ENCODE results near the gene DVL3. TPM values are rescaled to one million over a fixed set of nuclear protein-coding genes. Genes with fewer than 3 reads are reported as not detected.

DVL3 gene
- total and polyA plus RNA-seq, 4 donors = 8.6 to 26.3 (median 17.4) TPM

- Histone ChIP-seq H3K4me3 (ENCODE audit: low read depth in 1 of 3, low read length in 3 of 3) (no peak overlapping the region), H3K9me3 (ENCODE audit: control insufficient read depth in 4 of 4, low read length in 3 of 4) (no peaks in the 10 kb centered on the region), H3K4me1 (ENCODE audit: control insufficient read depth in 4 of 4, insufficient read depth in 4 of 4, low read length in 3 of 4) (peaks cover 0 to 16% (median 4%) of the 10 kb centered on the region in 4 donors), H3K27ac (ENCODE audit: low read depth in 1 of 2, low read length in 2 of 2) (no peak overlapping the region), H3K27me3 (ENCODE audit: control insufficient read depth in 4 of 4, insufficient read depth in 4 of 4, low read length in 3 of 4) (no peaks in the 10 kb centered on the region), H3K36me3 (ENCODE audit: control insufficient read depth in 4 of 4, insufficient read depth in 3 of 4, low read depth in 1 of 4, low read length in 3 of 4) (peaks cover 2 to 49% (median 38%) of the 10 kb centered on the region in 4 donors), H3K9ac (ENCODE audit: low read depth in 1 of 2, low read length in 2 of 2) (no peak overlapping the region)
- 85% methylated on average over 8 of the region's 8 CpGs for WGBS
- TF ChIP-seq MAX (IDR thresholded peaks at IDR 0.05) (no peak), REST (IDR thresholded peaks at IDR 0.05) (no peak), SP1 (IDR thresholded peaks at IDR 0.05) (no peak), JUND (IDR thresholded peaks at IDR 0.05) (no peak), FOXA2 (IDR thresholded peaks at IDR 0.05) (no peak), ZBTB33 (IDR thresholded peaks at IDR 0.05) (no peak), HNF4G (IDR thresholded peaks at IDR 0.05) (no peak), RXRA (IDR thresholded peaks at IDR 0.05) (no peak), FOXA1 (IDR thresholded peaks at IDR 0.05) (no peak), EGR1 (IDR thresholded peaks at IDR 0.05; ENCODE audit: low read depth in 2 of 2) (no peak), GABPA (IDR thresholded peaks at IDR 0.05 in 1 of 2, conservative IDR thresholded peaks at IDR 0.05 in 1 of 2) (no peak), TAF1 (conservative IDR thresholded peaks at IDR 0.05) (no peak)
- no peak for DNase-seq (ENCODE audit: low spot score)
These were observed 9.4 kb upstream of the DVL3 start for GRCh38 chr3:184145751-184146270.

- Histone ChIP-seq H3K4me3 (ENCODE audit: low read depth in 1 of 3, low read length in 3 of 3) (no peak overlapping the region), H3K36me3 (ENCODE audit: control insufficient read depth in 4 of 4, insufficient read depth in 3 of 4, low read depth in 1 of 4, low read length in 3 of 4) (peaks cover 0 to 27% (median 21%) of the 10 kb centered on the region in 4 donors), H3K9ac (ENCODE audit: low read depth in 1 of 2, low read length in 2 of 2) (no peak overlapping the region), H3K9me3 (ENCODE audit: control insufficient read depth in 4 of 4, low read length in 3 of 4) (no peaks in the 10 kb centered on the region), H3K27ac (ENCODE audit: low read depth in 1 of 2, low read length in 2 of 2) (no peak overlapping the region), H3K4me1 (ENCODE audit: control insufficient read depth in 4 of 4, insufficient read depth in 4 of 4, low read length in 3 of 4) (peaks cover 0 to 16% (median 4%) of the 10 kb centered on the region in 4 donors), H3K27me3 (ENCODE audit: control insufficient read depth in 4 of 4, insufficient read depth in 4 of 4, low read length in 3 of 4) (no peaks in the 10 kb centered on the region)
- WGBS = 78% methylated on average over 3 of the region's 3 CpGs
- DNase-seq (ENCODE audit: low spot score) = no peak
- TF ChIP-seq YY1 (IDR thresholded peaks at IDR 0.05) (no peak), SP1 (IDR thresholded peaks at IDR 0.05) (no peak), NR2F2 (IDR thresholded peaks at IDR 0.05) (no peak), RXRA (IDR thresholded peaks at IDR 0.05) (no peak), JUND (IDR thresholded peaks at IDR 0.05) (no peak), CTCF (IDR thresholded peaks at IDR 0.05; ENCODE audit: low read depth, low read length, missing input control) (no peak), GABPA (IDR thresholded peaks at IDR 0.05 in 1 of 2, conservative IDR thresholded peaks at IDR 0.05 in 1 of 2) (no peak), FOXA1 (IDR thresholded peaks at IDR 0.05) (no peak), RAD21 (IDR thresholded peaks at IDR 0.05) (no peak), REST (IDR thresholded peaks at IDR 0.05) (no peak), ZBTB33 (IDR thresholded peaks at IDR 0.05) (no peak), HNF4G (IDR thresholded peaks at IDR 0.05) (no peak), FOXA2 (IDR thresholded peaks at IDR 0.05) (no peak), HNF4A (conservative IDR thresholded peaks at IDR 0.05) (no peak), EGR1 (IDR thresholded peaks at IDR 0.05; ENCODE audit: low read depth in 2 of 2) (no peak), TAF1 (conservative IDR thresholded peaks at IDR 0.05) (no peak), ATF3 (IDR thresholded peaks at IDR 0.05) (no peak)
These were observed 7.1 kb upstream of the DVL3 start for GRCh38 chr3:184148076-184148475.
